ENCODE measurements around the gene CATSPER3. TPM values are rescaled to one million over a fixed set of nuclear protein-coding genes. Genes with fewer than 3 reads are reported as not detected.

CATSPER3 gene
- total and polyA plus RNA-seq, 2 of the 13 experiments (the other 11 are each of a cell fraction or from before 2014, with no cell fraction given): 0.33 to 0.37 TPM

GRCh38 chr5:135034236-135034962 is 66.7 kb downstream of the CATSPER3 start (continued):
- TF ChIP-seq ZNF609 (CRISPR knock-in tag; IDR thresholded peaks at IDR 0.05; ENCODE audit: borderline replicate concordance): peak; percentile 51; the same call in 1 of the 2 replicates
- TF ChIP-seq MED13 (CRISPR knock-in tag; IDR thresholded peaks at IDR 0.05): no peak
- TF ChIP-seq ATF6 (CRISPR knock-in tag; conservative IDR thresholded peaks at IDR 0.05): no peak
- no peak for TF ChIP-seq MEIS1 (CRISPR knock-in tag; IDR thresholded peaks at IDR 0.05; ENCODE audit: borderline replicate concordance)
- TF ChIP-seq KAT8 (CRISPR knock-in tag; IDR thresholded peaks at IDR 0.05): peak; percentile 67
- no peak for TF ChIP-seq HHEX (CRISPR knock-in tag; IDR thresholded peaks at IDR 0.05)
- no peak for TF ChIP-seq NCOA2 (CRISPR knock-in tag; IDR thresholded peaks at IDR 0.05)
- TF ChIP-seq ZNF83 (CRISPR knock-in tag; IDR thresholded peaks at IDR 0.05; ENCODE audit: borderline replicate concordance): no peak
- no peak for TF ChIP-seq MED8 (CRISPR knock-in tag; IDR thresholded peaks at IDR 0.05; ENCODE audit: insufficient replicate concordance)
- TF ChIP-seq PLSCR1 (CRISPR knock-in tag; IDR thresholded peaks at IDR 0.05; ENCODE audit: borderline replicate concordance): no peak
- TF ChIP-seq SKI (IDR thresholded peaks at IDR 0.05; ENCODE audit: partially characterized antibody): no peak
- peak; percentile 9; the same call in 1 of the 2 replicates for TF ChIP-seq BCL6 (CRISPR knock-in tag; IDR thresholded peaks at IDR 0.05)
- TF ChIP-seq ZMYM2 (CRISPR knock-in tag; IDR thresholded peaks at IDR 0.05): 0 out of 2 replicates have a peak, but pooled peaks have one; percentile 12
- TF ChIP-seq ZFP36L2 (CRISPR knock-in tag; IDR thresholded peaks at IDR 0.05): no peak
- TF ChIP-seq XBP1 (CRISPR knock-in tag; IDR thresholded peaks at IDR 0.05): no peak
- no peak for TF ChIP-seq ZNF232 (CRISPR knock-in tag; IDR thresholded peaks at IDR 0.05; ENCODE audit: borderline replicate concordance)
- TF ChIP-seq SP4 (CRISPR knock-in tag; IDR thresholded peaks at IDR 0.05): no peak
- TF ChIP-seq JUN (CRISPR knock-in tag; IDR thresholded peaks at IDR 0.05): no peak
- no peak for TF ChIP-seq HMG20B (CRISPR knock-in tag; conservative IDR thresholded peaks at IDR 0.05)
- no peak for TF ChIP-seq ZNF224 (CRISPR knock-in tag; IDR thresholded peaks at IDR 0.05)
